ENCODE data around the gene AURKAIP1. TPM values are rescaled to one million over a fixed set of nuclear protein-coding genes. Genes with fewer than 3 reads are reported as not detected.

The AURKAIP1 gene
- polyA plus RNA-seq, 1 of the 3 experiments (the other 2 are of a cell fraction) = 214 TPM

DNA sequence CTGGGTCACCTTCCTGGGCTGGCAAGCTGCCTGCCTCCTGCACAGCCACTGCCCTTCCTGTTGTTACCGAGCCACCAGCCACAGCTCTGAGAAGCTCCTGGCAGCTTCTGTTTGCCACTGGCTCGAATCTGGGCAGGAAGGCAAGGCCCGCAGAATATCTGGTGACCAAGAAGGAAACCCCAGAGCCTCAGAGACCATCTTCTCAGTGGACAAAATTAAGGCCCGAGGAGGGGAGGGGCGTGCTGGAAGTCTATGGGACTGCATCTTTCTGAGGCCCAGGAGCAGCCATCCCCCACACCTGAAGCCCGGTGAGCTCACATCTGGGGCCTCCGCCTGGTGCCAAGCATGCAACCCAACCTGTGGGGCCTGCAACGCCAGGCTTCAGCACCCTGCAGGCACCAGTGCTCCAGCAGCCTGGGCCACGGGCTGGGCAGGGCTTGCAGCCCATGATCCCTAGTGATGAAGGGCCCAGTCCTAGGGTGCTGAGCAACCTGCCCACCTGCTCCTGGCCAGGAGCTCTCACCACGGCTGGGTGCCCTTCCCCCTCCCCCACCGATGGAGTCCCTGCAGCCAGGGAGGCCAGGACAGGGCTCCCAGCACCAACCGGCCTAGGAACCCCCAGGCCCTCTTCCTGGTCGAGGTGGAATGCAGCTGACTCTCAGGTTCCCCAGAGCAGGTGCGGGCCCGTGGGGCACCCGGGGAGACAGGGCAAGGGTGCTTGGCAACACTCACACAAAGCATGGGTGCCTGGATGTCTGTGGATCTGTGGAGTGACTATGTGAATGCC, 49.5 kb downstream of the AURKAIP1 start:
- H2AFZ ChIP-seq (ENCODE audit: low read depth) = no peak overlapping the region
- 47% methylated on average over 7 of the region's 16 CpGs for WGBS (ENCODE audit: low lambda C conversion rate)
- TF ChIP-seq USF2 (IDR thresholded peaks at IDR 0.05; ENCODE audit: borderline replicate concordance, low read depth, low read length) (no peak), FOXM1 (IDR thresholded peaks at IDR 0.05; ENCODE audit: low read depth) (no peak), MEF2A (IDR thresholded peaks at IDR 0.05; ENCODE audit: borderline replicate concordance, low read depth) (no peak), FOSL2 (IDR thresholded peaks at IDR 0.05; ENCODE audit: borderline replicate concordance, low read depth) (no peak), TAF1 (IDR thresholded peaks at IDR 0.05; ENCODE audit: borderline replicate concordance, low read depth, low read length) (no peak), MXI1 (IDR thresholded peaks at IDR 0.05; ENCODE audit: low read depth, low read length) (no peak), GABPA (IDR thresholded peaks at IDR 0.05; ENCODE audit: low read depth) (no peak)
- TF ChIP-seq, protein P1, sequence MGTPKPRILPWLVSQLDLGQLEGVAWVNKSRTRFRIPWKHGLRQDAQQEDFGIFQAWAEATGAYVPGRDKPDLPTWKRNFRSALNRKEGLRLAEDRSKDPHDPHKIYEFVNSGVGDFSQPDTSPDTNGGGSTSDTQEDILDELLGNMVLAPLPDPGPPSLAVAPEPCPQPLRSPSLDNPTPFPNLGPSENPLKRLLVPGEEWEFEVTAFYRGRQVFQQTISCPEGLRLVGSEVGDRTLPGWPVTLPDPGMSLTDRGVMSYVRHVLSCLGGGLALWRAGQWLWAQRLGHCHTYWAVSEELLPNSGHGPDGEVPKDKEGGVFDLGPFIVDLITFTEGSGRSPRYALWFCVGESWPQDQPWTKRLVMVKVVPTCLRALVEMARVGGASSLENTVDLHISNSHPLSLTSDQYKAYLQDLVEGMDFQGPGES (IDR thresholded peaks at IDR 0.05; ENCODE audit: low read depth, low read length) = no peak
- TF ChIP-seq, protein P2, sequence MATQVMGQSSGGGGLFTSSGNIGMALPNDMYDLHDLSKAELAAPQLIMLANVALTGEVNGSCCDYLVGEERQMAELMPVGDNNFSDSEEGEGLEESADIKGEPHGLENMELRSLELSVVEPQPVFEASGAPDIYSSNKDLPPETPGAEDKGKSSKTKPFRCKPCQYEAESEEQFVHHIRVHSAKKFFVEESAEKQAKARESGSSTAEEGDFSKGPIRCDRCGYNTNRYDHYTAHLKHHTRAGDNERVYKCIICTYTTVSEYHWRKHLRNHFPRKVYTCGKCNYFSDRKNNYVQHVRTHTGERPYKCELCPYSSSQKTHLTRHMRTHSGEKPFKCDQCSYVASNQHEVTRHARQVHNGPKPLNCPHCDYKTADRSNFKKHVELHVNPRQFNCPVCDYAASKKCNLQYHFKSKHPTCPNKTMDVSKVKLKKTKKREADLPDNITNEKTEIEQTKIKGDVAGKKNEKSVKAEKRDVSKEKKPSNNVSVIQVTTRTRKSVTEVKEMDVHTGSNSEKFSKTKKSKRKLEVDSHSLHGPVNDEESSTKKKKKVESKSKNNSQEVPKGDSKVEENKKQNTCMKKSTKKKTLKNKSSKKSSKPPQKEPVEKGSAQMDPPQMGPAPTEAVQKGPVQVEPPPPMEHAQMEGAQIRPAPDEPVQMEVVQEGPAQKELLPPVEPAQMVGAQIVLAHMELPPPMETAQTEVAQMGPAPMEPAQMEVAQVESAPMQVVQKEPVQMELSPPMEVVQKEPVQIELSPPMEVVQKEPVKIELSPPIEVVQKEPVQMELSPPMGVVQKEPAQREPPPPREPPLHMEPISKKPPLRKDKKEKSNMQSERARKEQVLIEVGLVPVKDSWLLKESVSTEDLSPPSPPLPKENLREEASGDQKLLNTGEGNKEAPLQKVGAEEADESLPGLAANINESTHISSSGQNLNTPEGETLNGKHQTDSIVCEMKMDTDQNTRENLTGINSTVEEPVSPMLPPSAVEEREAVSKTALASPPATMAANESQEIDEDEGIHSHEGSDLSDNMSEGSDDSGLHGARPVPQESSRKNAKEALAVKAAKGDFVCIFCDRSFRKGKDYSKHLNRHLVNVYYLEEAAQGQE (IDR thresholded peaks at IDR 0.05; ENCODE audit: low read depth, low read length) = no peak
- ChIA-PET CTCF (interaction anchor here (1.0 to 1.6 kb wide), 5 partner anchors 19 to 47 kb away, joined by 3 to 5 read pairs (median 3); no protein-coding TSS in a partner anchor), POLR2A (interaction anchor here (1.0 kb wide), 1 partner anchor 16 kb away, joined by 3 read pairs; no protein-coding TSS in a partner anchor)
- H3K4me3 ChIP-seq (ENCODE audit: low read depth in 2 of 2, low read length in 1 of 2) = peak overlapping the region; percentile 74 to 80
- H4K20me1 ChIP-seq (ENCODE audit: insufficient read depth) = peaks cover 26% of the 10 kb centered on the region
- no peak for DNase-seq
- no peaks in the 10 kb centered on the region for H3K9me2 ChIP-seq
- H3K9ac ChIP-seq = peak overlapping the region; percentile 80
- H3K4me2 ChIP-seq = peak overlapping the region; percentile 95
- H3K9me3 ChIP-seq = no peaks in the 10 kb centered on the region
- peaks cover 5% of the 10 kb centered on the region for H3F3A ChIP-seq (replicated peaks; ENCODE audit: insufficient read depth)
- H3K27ac ChIP-seq (ENCODE audit: low read depth in 2 of 2, low read length in 1 of 2) = peak overlapping the region; percentile 44 to 66; a peak in 2 of 4 replicates
- H3K36me3 ChIP-seq (replicated peaks in 1 of 2; ENCODE audit: control insufficient read depth in 1 of 2, insufficient read depth in 2 of 2, low read length in 1 of 2) = peaks cover 0 to 26% of the 10 kb centered on the region in 2 experiments
- H3K4me1 ChIP-seq (ENCODE audit: control insufficient read depth in 1 of 2, insufficient read depth in 2 of 2, low read depth in 1 of 2, low read length in 1 of 2) = peaks cover 0 to 31% of the 10 kb centered on the region in 2 experiments; a peak in 1 of 4 replicates
- no peaks in the 10 kb centered on the region for H3K27me3 ChIP-seq (ENCODE audit: insufficient read depth)
- peaks cover 56% of the 10 kb centered on the region for H3K79me2 ChIP-seq (ENCODE audit: insufficient read depth)
